ENCODE data around the gene ACP3.
A peak's percentile ranks its signal among the peaks of the same experiment; 100 is the strongest.

The ACP3 gene

DNA sequence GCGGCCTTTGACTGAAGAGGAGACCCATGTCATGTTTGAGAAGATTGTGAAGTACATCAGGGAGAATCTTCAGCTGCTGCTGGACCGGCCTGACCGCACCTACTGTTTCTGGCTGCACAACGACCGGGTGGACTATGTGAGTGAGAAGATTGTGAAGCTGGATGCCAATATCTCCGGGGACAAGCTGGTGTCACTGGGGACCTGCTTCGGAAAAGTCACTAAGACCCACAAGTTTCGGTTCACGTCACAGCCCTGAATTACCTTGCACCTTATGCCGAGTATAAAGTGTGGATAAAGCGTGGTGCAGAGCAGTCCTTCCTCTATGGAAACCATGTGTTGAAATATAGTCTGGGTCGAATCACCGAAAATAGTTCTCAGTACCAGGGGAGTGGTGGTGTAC, 84.0 kb downstream of the ACP3 start:
- Mint-ChIP-seq H3K36me3 (no peaks in the 10 kb centered on the region), H3K4me3 (no peak overlapping the region), H3K27ac (no peak overlapping the region), H3K9me3 (no peaks in the 10 kb centered on the region), H3K4me1 (peaks cover 14% of the 10 kb centered on the region), H3K27me3 (no peaks in the 10 kb centered on the region)
- peak; percentile 56 for ATAC-seq

GRCh38 chr3:132404276-132404675, 87.1 kb downstream of the ACP3 start:
- H3K36me3 Mint-ChIP-seq, result no peaks in the 10 kb centered on the region
- peaks cover 26% of the 10 kb centered on the region for H3K4me1 Mint-ChIP-seq
- no peaks in the 10 kb centered on the region for H3K9me3 Mint-ChIP-seq
- H3K27ac Mint-ChIP-seq, result no peak overlapping the region
- no peak for ATAC-seq
- H3K27me3 Mint-ChIP-seq, result no peaks in the 10 kb centered on the region
- H3K4me3 Mint-ChIP-seq, result no peak overlapping the region

DNA sequence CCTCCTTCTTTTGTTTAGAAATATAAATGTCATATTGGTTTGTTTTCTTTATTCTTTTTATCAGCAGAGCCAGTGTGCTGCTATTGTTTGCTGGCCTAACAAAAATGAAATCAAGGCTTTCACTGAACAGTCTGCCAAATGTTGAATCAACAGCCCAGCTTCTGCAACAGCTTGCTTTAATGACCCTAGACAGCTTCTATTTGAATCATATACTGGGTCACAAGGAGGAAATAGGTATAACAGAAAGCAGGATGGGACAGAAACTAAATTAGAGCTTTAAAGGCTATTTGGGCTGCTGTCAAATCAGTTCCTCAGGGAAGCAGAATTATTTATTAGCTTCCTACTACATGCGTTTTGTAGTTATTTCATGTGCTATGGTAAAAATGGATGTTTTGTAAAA, 88.0 kb downstream of the ACP3 start:
- no peaks in the 10 kb centered on the region for H3K36me3 Mint-ChIP-seq
- ATAC-seq, result no peak

GRCh38 chr3:132405609-132406299, 88.5 kb downstream of the ACP3 start:
- Mint-ChIP-seq H3K9me3 (no peaks in the 10 kb centered on the region), H3K36me3 (no peaks in the 10 kb centered on the region), H3K4me1 (peaks cover 26% of the 10 kb centered on the region), H3K4me3 (no peak overlapping the region), H3K27me3 (no peaks in the 10 kb centered on the region), H3K27ac (peak overlapping the region; percentile 17)
- ATAC-seq, result no peak

More for the DNA sequence above, 88.0 kb downstream of the ACP3 start:
- Mint-ChIP-seq H3K27ac (no peak overlapping the region), H3K4me1 (peaks cover 26% of the 10 kb centered on the region), H3K27me3 (no peaks in the 10 kb centered on the region), H3K4me3 (no peak overlapping the region), H3K9me3 (no peaks in the 10 kb centered on the region)

DNA sequence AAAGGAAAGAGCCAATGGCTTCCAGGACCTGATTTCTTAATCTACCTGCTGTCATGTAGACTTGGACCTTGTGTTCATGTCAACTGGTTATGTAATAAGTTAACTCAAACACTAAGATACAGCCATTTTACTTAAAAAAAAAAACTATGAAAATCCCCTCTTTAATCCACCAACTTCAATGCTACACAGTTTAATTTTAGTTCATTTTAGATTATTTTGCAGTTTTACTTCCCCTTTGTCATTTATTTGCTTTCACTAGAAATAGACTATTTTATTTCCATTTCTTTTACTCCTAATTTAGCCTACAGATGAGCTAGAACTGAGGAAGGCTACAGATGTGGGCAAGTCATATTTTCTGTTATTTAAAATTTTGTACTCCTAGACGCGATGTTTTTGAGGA, 89.4 kb downstream of the ACP3 start:
- H3K9me3 Mint-ChIP-seq, result no peaks in the 10 kb centered on the region
- H3K36me3 Mint-ChIP-seq, result no peaks in the 10 kb centered on the region
- peaks cover 19% of the 10 kb centered on the region for H3K4me1 Mint-ChIP-seq
- H3K4me3 Mint-ChIP-seq, result no peak overlapping the region
- H3K27ac Mint-ChIP-seq, result peak overlapping the region; percentile 17
- no peak for ATAC-seq
- H3K27me3 Mint-ChIP-seq, result no peaks in the 10 kb centered on the region

- Mint-ChIP-seq H3K9me3 (no peaks in the 10 kb centered on the region), H3K4me1 (peaks cover 19% of the 10 kb centered on the region), H3K27me3 (no peaks in the 10 kb centered on the region), H3K4me3 (no peak overlapping the region), H3K36me3 (no peaks in the 10 kb centered on the region), H3K27ac (peak overlapping the region; percentile 11)
- no peak for ATAC-seq
Observed at GRCh38 chr3:132407025-132407424, 89.8 kb downstream of the ACP3 start.
